Neural progenitor cell (in vitro differentiated cells): ENCODE measurements around the gene SLC2A4. TPM values are rescaled to one million over a fixed set of nuclear protein-coding genes. Genes with fewer than 3 reads are reported as not detected.

Source experiments
- DNase-seq: peaks from one replicate; pipeline ENCODE4 v3.0.0-alpha.2; 2016; ENCODE audit warnings: low spot score
- H2AFZ ChIP-seq: fragments of 200-600 bp; sonication (generic); replicated peaks from 2 replicates; pipeline ENCODE4 v1.6.1; 2016; ENCODE audit warnings: antibody characterized with exemption
- H3F3A ChIP-seq: fragments of 200-600 bp; sonication (generic); 2 replicates; pipeline ENCODE4 v1.6.1; 2016; ENCODE audit warnings: antibody characterized with exemption, low read depth
- H3K27ac ChIP-seq: fragments of 200-600 bp; sonication (generic); 2 replicates; pipeline ENCODE4 v1.5.1; 2016; ENCODE audit warnings: mild to moderate bottlenecking
- H3K27me3 ChIP-seq: fragments of 200-600 bp; sonication (generic); 2 replicates; pipeline ENCODE4 v1.6.1; 2016; ENCODE audit warnings: mild to moderate bottlenecking, moderate library complexity
- H3K36me3 ChIP-seq: fragments of 200-600 bp; sonication (generic); 2 replicates; pipeline ENCODE4 v1.5.1; 2016
- H3K4me1 ChIP-seq: fragments of 200-600 bp; sonication (generic); 2 replicates; pipeline ENCODE4 v1.6.1; 2016; ENCODE audit warnings: mixed run types
- H3K4me2 ChIP-seq: fragments of 200-600 bp; sonication (generic); 2 replicates; pipeline ENCODE4 v1.6.1; 2016
- H3K4me3 ChIP-seq: fragments of 200-600 bp; sonication (generic); 2 replicates; pipeline ENCODE4 v1.5.1; 2016
- H3K79me2 ChIP-seq: fragments of 200-600 bp; sonication (generic); 2 replicates; pipeline ENCODE4 v1.6.1; 2016; ENCODE audit warnings: low read depth
- H3K9ac ChIP-seq: fragments of 200-600 bp; sonication (generic); 2 replicates; pipeline ENCODE4 v1.6.1; 2016
- H3K9me3 ChIP-seq: fragments of 200-600 bp; sonication (generic); 2 replicates; pipeline ENCODE4 v1.5.1; 2016; ENCODE audit warnings: low read depth
- H4K20me1 ChIP-seq: fragments of 200-600 bp; sonication (generic); 2 replicates; pipeline ENCODE4 v1.6.1; 2016; ENCODE audit warnings: low read depth
- H3K27ac Mint-ChIP-seq: 3 replicates; pipeline ENCODE4 v1.8.0; 2021; ENCODE audit warnings: mixed read lengths
- H3K27me3 Mint-ChIP-seq: 2 replicates; pipeline ENCODE4 v1.8.0; 2022; ENCODE audit warnings: low read depth, mild to moderate bottlenecking, inconsistent platforms, moderate library complexity, mixed read lengths; ENCODE audit not compliant: insufficient read depth
- H3K36me3 Mint-ChIP-seq: 3 replicates; pipeline ENCODE4 v1.8.0; 2021; ENCODE audit warnings: mixed read lengths
- H3K4me1 Mint-ChIP-seq: 3 replicates; pipeline ENCODE4 v1.8.0; 2021; ENCODE audit warnings: mixed read lengths
- H3K4me3 Mint-ChIP-seq: 3 replicates; pipeline ENCODE4 v1.8.0; 2021; ENCODE audit warnings: mild to moderate bottlenecking, moderate library complexity, mixed read lengths
- H3K9me3 Mint-ChIP-seq: 3 replicates; pipeline ENCODE4 v1.8.0; 2020; ENCODE audit warnings: mixed read lengths
- EZH2 ChIP-seq: fragments of 200-600 bp; sonication (generic); IDR thresholded peaks from 2 replicates; pipeline ENCODE4 v1.6.1; 2017; ENCODE audit warnings: antibody characterized with exemption, mild to moderate bottlenecking, moderate library complexity
- EZH2phosphoT487 ChIP-seq: fragments of 200-600 bp; sonication (generic); IDR thresholded peaks from 2 replicates; pipeline ENCODE4 v1.6.1; 2017; ENCODE audit warnings: antibody characterized with exemption
- total RNA-seq: library from RNA; depleted of rRNA; stranded (reverse); fragments of >200 nt; gene quantifications from 2 replicates; pipeline ENCODE4 v1.2.3, GENCODE V29; 2015; ENCODE audit warnings: low replicate concordance
- TF ChIP-seq, protein P1 (sequence below): fragments of 200-600 bp; sonication (generic); IDR thresholded peaks from 2 replicates; pipeline ENCODE4 v1.5.1; 2017; ENCODE audit warnings: antibody characterized with exemption, mild to moderate bottlenecking

Gene SLC2A4
- total RNA-seq, 1 donor from 2014 or later: 1.7 TPM

DNA sequence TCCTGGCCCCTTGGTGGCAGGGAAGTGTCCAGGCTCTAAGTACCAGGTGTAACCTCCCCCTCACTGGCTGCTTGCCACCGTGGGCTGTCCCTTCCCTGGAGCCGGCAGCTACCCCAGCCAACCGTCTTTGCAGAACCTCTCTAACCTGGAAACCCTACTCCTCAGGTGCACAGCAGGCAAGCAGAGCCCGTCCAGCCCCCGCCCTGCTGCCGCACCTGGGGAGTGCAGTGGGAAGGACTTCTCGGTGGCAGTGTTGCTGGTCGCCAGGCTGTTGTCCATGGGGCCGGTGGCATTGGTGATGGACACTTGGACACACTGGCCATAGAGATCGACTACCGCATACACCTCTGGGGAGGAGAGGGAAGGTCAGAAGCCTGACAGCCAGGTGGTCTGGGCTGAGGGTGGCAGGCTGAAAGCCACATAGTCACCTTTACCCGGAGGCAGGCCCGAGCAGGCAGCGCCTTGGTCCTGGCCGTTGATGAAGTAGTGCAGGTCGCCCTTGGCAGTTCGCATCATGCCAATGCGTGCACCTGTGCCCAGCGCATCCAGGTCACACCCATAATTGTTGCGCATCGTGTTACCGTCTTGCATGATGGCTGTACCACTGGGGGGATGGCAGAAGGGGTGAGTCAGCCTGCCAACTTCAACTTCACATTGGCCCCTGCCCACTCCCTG, 41.1 kb downstream of the SLC2A4 start:
- Mint-ChIP-seq H3K36me3 (peaks cover 24% of the 10 kb centered on the region), H3K4me1 (peaks cover 2% of the 10 kb centered on the region), H3K27me3 (peaks cover 6% of the 10 kb centered on the region), H3K27ac (no peak overlapping the region), H3K9me3 (no peaks in the 10 kb centered on the region), H3K4me3 (no peak overlapping the region)
- H3K36me3 ChIP-seq: no peaks in the 10 kb centered on the region
- H3K4me3 ChIP-seq: no peak overlapping the region
- no peak for TF ChIP-seq EZH2
- TF ChIP-seq, protein P1, sequence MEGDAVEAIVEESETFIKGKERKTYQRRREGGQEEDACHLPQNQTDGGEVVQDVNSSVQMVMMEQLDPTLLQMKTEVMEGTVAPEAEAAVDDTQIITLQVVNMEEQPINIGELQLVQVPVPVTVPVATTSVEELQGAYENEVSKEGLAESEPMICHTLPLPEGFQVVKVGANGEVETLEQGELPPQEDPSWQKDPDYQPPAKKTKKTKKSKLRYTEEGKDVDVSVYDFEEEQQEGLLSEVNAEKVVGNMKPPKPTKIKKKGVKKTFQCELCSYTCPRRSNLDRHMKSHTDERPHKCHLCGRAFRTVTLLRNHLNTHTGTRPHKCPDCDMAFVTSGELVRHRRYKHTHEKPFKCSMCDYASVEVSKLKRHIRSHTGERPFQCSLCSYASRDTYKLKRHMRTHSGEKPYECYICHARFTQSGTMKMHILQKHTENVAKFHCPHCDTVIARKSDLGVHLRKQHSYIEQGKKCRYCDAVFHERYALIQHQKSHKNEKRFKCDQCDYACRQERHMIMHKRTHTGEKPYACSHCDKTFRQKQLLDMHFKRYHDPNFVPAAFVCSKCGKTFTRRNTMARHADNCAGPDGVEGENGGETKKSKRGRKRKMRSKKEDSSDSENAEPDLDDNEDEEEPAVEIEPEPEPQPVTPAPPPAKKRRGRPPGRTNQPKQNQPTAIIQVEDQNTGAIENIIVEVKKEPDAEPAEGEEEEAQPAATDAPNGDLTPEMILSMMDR: no peak
- TF ChIP-seq EZH2phosphoT487: no peak
- no peak overlapping the region for H2AFZ ChIP-seq
- H4K20me1 ChIP-seq: peaks cover 4% of the 10 kb centered on the region
- no peak overlapping the region for H3K9ac ChIP-seq
- H3K79me2 ChIP-seq: peaks cover 7% of the 10 kb centered on the region
- no peak for DNase-seq
- H3K27ac ChIP-seq: no peak overlapping the region
- no peaks in the 10 kb centered on the region for H3K4me1 ChIP-seq
- no peaks in the 10 kb centered on the region for H3K27me3 ChIP-seq
- peaks cover 5% of the 10 kb centered on the region for H3F3A ChIP-seq
- no peaks in the 10 kb centered on the region for H3K9me3 ChIP-seq
- H3K4me2 ChIP-seq: no peak overlapping the region

DNA sequence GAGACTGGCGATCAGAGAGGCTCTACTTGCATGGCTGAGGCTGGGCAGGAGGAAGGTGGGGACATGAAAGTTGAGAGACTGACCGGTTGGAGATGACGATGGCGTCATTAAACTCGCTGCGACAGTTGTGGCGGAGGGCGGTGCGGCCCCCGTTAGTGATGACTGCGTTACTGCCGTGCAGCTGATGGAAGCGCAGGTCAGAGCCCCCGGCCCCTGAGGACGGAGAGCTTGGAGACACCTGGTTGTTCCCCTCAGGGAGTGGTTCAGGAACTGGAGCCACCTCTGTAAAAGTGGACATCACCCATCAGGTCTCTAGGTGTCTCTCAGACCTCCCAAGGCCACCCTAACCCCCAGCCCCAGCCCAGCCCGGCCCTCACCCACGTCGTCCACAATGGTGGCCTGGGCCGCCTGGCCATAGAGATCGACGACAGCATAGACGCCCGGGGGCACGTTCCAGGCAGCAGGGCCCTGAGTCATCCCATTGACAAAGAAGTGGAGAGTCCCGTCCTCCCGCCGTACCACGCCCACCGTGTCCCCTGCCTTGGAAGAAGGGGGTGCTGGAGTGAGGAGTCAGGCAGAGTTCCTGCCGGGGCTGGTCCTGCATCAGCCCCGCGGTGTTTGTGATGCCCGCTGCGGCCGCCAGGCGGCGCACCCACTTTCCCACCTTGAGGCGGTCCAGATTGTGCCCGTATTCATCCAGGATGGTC, 42.4 kb downstream of the SLC2A4 start:
- peaks cover 21% of the 10 kb centered on the region for H3K36me3 Mint-ChIP-seq
- H3K36me3 ChIP-seq: no peaks in the 10 kb centered on the region

DNA sequence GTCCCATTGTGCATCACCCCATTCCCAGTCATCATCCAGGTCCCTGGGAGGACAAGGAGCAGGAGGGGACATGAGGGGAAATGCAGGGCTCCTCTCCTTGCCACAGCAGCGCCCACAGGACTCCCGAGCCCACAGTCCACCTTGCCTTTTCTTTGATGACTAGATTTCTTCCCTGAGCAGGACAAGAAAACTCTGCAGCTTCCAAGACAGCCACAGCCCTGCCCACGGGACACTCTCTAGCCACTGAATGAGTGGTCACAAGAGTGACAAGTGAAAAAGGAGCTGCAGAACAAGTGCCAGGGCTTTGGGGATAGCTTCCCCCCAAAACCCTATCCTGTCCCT, 42.9 kb downstream of the SLC2A4 start:
- no peak overlapping the region for H2AFZ ChIP-seq
- no peak overlapping the region for H3K4me3 Mint-ChIP-seq
- no peaks in the 10 kb centered on the region for H3K9me3 ChIP-seq
- no peak overlapping the region for H3K27ac ChIP-seq
- TF ChIP-seq, protein P1: no peak
- no peak overlapping the region for H3K27ac Mint-ChIP-seq
- peaks cover 20% of the 10 kb centered on the region for H3K36me3 Mint-ChIP-seq
- no peak overlapping the region for H3K4me2 ChIP-seq
- H3K9ac ChIP-seq: no peak overlapping the region
- peaks cover 10% of the 10 kb centered on the region for H3F3A ChIP-seq
- DNase-seq: no peak
- peaks cover 9% of the 10 kb centered on the region for H3K27me3 Mint-ChIP-seq
- no peaks in the 10 kb centered on the region for H3K27me3 ChIP-seq
- H3K9me3 Mint-ChIP-seq: no peaks in the 10 kb centered on the region
- peaks cover 8% of the 10 kb centered on the region for H3K4me1 ChIP-seq
- no peak overlapping the region for H3K4me3 ChIP-seq
- H3K4me1 Mint-ChIP-seq: peaks cover 15% of the 10 kb centered on the region
- peaks cover 20% of the 10 kb centered on the region for H3K79me2 ChIP-seq
- H3K36me3 ChIP-seq: no peaks in the 10 kb centered on the region
- H4K20me1 ChIP-seq: peaks cover 4% of the 10 kb centered on the region

More for the DNA sequence above, 42.4 kb downstream of the SLC2A4 start:
- H3K27ac Mint-ChIP-seq: no peak overlapping the region
- DNase-seq: peak; percentile 72
- Histone ChIP-seq H3F3A (peaks cover 10% of the 10 kb centered on the region), H3K27me3 (no peaks in the 10 kb centered on the region), H3K9me3 (no peaks in the 10 kb centered on the region), H3K9ac (no peak overlapping the region), H3K27ac (no peak overlapping the region), H3K4me1 (peaks cover 8% of the 10 kb centered on the region), H3K4me3 (no peak overlapping the region), H3K4me2 (no peak overlapping the region), H2AFZ (no peak overlapping the region), H4K20me1 (peaks cover 4% of the 10 kb centered on the region), H3K79me2 (peaks cover 20% of the 10 kb centered on the region)
- H3K4me1 Mint-ChIP-seq: peaks cover 15% of the 10 kb centered on the region
- peaks cover 7% of the 10 kb centered on the region for H3K27me3 Mint-ChIP-seq
- no peaks in the 10 kb centered on the region for H3K9me3 Mint-ChIP-seq
- H3K4me3 Mint-ChIP-seq: no peak overlapping the region
- TF ChIP-seq, protein P1: peak; percentile 90
- no peak for TF ChIP-seq EZH2phosphoT487
